ENCODE measurements around the gene BRAF.

- TF ChIP-seq, protein P1, sequence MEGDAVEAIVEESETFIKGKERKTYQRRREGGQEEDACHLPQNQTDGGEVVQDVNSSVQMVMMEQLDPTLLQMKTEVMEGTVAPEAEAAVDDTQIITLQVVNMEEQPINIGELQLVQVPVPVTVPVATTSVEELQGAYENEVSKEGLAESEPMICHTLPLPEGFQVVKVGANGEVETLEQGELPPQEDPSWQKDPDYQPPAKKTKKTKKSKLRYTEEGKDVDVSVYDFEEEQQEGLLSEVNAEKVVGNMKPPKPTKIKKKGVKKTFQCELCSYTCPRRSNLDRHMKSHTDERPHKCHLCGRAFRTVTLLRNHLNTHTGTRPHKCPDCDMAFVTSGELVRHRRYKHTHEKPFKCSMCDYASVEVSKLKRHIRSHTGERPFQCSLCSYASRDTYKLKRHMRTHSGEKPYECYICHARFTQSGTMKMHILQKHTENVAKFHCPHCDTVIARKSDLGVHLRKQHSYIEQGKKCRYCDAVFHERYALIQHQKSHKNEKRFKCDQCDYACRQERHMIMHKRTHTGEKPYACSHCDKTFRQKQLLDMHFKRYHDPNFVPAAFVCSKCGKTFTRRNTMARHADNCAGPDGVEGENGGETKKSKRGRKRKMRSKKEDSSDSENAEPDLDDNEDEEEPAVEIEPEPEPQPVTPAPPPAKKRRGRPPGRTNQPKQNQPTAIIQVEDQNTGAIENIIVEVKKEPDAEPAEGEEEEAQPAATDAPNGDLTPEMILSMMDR (IDR thresholded peaks at IDR 0.05): no peak
- TF ChIP-seq POLR2A (IDR thresholded peaks at IDR 0.05): no peak
Observed at GRCh38 chr7:140866926-140867325, 57.8 kb downstream of the BRAF start.

All from lower leg skin (tissue), 3 donors.